GM12878 (cell line): ENCODE results near the gene TVP23B. TPM values are rescaled to one million over a fixed set of nuclear protein-coding genes. Genes with fewer than 3 reads are reported as not detected.

ENCODE experiments used
- ATAC-seq: fragments of 200-7000 bp; cut with Tn5 transposase; 3 replicates; pipeline ENCODE4 v1.9.1; 2020; ENCODE audit warnings: mild to moderate bottlenecking, moderate library complexity
- BruUV-seq: library from RNA; stranded (reverse); fragments of 400-500 nt; replicated peaks from 2 replicates; lab custom pipeline; 2021; lab: Mats Ljungman, UMichigan
- CTCF ChIA-PET: fragments of 300-600 bp; sonication (Branson Sonifier 250); formaldehyde crosslinking; extraction: SDS; loops from one replicate; lab custom pipeline; 2021; ENCODE audit warnings: inconsistent platforms; lab: Yijun Ruan, JAX
- POLR2A ChIA-PET: fragments of 350-600 bp; formaldehyde crosslinking; extraction: SDS; loops from one replicate; lab custom pipeline; 2021; ENCODE audit warnings: inconsistent platforms; lab: Charles Lee
- RAD21 ChIA-PET: fragments of 300-600 bp; sonication (Branson Sonifier 250); formaldehyde crosslinking; loops from one replicate; lab custom pipeline; 2023; ENCODE audit warnings: antibody characterized with exemption; ENCODE audit not compliant: unreplicated experiment; lab: Charles Lee
- SMC1A ChIA-PET: fragments of 300-600 bp; sonication (Branson Sonifier 250); formaldehyde crosslinking; loops from one replicate; lab custom pipeline; 2023; ENCODE audit not compliant: unreplicated experiment, uncharacterized antibody; lab: Charles Lee
- DNase-seq: peaks from one replicate; pipeline ENCODE4 v3.0.0-alpha.2; 2011; ENCODE audit warnings: low read depth, low spot score
- FAIRE-seq: peaks from 3 replicates; lab custom pipeline; 2011; peaks lifted over from hg19 to GRCh38; lab: Jason Lieb, UNC
- H2AFZ ChIP-seq: 2 replicates; pipeline ENCODE4 v1.6.0; 2011; ENCODE audit warnings: low read depth, low read length, control low read depth; ENCODE audit not compliant: control insufficient read depth
- H3K27ac ChIP-seq: 2 replicates; pipeline ENCODE4 v1.5.1; 2011; ENCODE audit warnings: control low read depth; ENCODE audit not compliant: control insufficient read depth, insufficient read depth
- H3K27me3 ChIP-seq, 2 experiments: replicated peaks in 1 of 2; 2 replicates each; pipeline versions ENCODE4 v1.6.0 to v1.6.1; 2011; ENCODE audit warnings: low read length in 1 of 2; ENCODE audit not compliant: control insufficient read depth in 2 of 2, insufficient read depth in 2 of 2
- H3K36me3 ChIP-seq, 2 experiments: 2 replicates each; pipeline ENCODE4 v1.5.1; 2011; ENCODE audit warnings: low read length in 1 of 2; ENCODE audit not compliant: control insufficient read depth in 2 of 2, insufficient read depth in 2 of 2
- H3K4me1 ChIP-seq: 2 replicates; pipeline ENCODE4 v1.6.1; 2011; ENCODE audit warnings: mild to moderate bottlenecking, low read length, moderate library complexity, mixed read lengths; ENCODE audit not compliant: control insufficient read depth, insufficient read depth
- H3K4me2 ChIP-seq: 2 replicates; pipeline ENCODE4 v1.6.0; 2011; ENCODE audit warnings: control low read depth; ENCODE audit not compliant: control insufficient read depth, insufficient read depth
- H3K4me3 ChIP-seq: fragments of 200-600 bp; sonication (generic); 2 replicates; pipeline ENCODE4 v1.5.1; 2016
- H3K79me2 ChIP-seq: 2 replicates; pipeline ENCODE4 v1.6.0; 2011; ENCODE audit warnings: low read length; ENCODE audit not compliant: control insufficient read depth, insufficient read depth
- H3K9ac ChIP-seq: 2 replicates; pipeline ENCODE4 v1.8.0; 2011; ENCODE audit warnings: low read length, control low read depth, mixed read lengths; ENCODE audit not compliant: control insufficient read depth, insufficient read depth
- H3K9me3 ChIP-seq: replicated peaks from 3 replicates; pipeline ENCODE4 v1.5.1; 2011; ENCODE audit warnings: mild to moderate bottlenecking, low read length; ENCODE audit not compliant: control insufficient read depth, insufficient read depth
- H4K20me1 ChIP-seq: 2 replicates; pipeline ENCODE4 v1.6.0; 2011; ENCODE audit not compliant: control insufficient read depth, insufficient read depth
- BRCA1 ChIP-seq: IDR thresholded peaks from 2 replicates; pipeline ENCODE4 v1.6.1; 2011; ENCODE audit warnings: low read depth, low read length, improper control_type of control experiment
- CBFB ChIP-seq: IDR thresholded peaks from 2 replicates; pipeline ENCODE4 v1.6.1; 2016; ENCODE audit warnings: antibody characterized with exemption, low read depth
- HDAC2 ChIP-seq: fragments of 200-600 bp; sonication (generic); IDR thresholded peaks from 2 replicates; pipeline ENCODE4 v1.6.1; 2017
- IRF4 ChIP-seq: IDR thresholded peaks from 2 replicates; pipeline ENCODE4 v1.6.1; 2011; ENCODE audit warnings: low read depth, low read length
- KDM1A ChIP-seq: fragments of 200-600 bp; sonication (generic); IDR thresholded peaks from 2 replicates; pipeline ENCODE4 v1.6.1; 2016; ENCODE audit warnings: borderline replicate concordance
- NFXL1 ChIP-seq: fragments of 450-650 bp; IDR thresholded peaks from 2 replicates; pipeline ENCODE4 v1.6.1; 2017; ENCODE audit warnings: antibody characterized with exemption, mild to moderate bottlenecking, borderline replicate concordance
- SMAD1 ChIP-seq: fragments of 450-650 bp; IDR thresholded peaks from 2 replicates; pipeline ENCODE4 v1.6.1; 2018; ENCODE audit warnings: mild to moderate bottlenecking, low read depth; ENCODE audit not compliant: partially characterized antibody
- SMARCA5 ChIP-seq: fragments of 450-650 bp; IDR thresholded peaks from 2 replicates; pipeline ENCODE4 v1.6.1; 2017; ENCODE audit warnings: mild to moderate bottlenecking
- SMC3 ChIP-seq: IDR thresholded peaks from 2 replicates; pipeline ENCODE4 v1.6.1; 2011; ENCODE audit warnings: low read length, improper control_type of control experiment, borderline replicate concordance
- SRF ChIP-seq, 2 experiments: IDR thresholded peaks; 2 replicates each; pipeline ENCODE4 v1.6.1; 2011; ENCODE audit warnings: low read depth in 2 of 2, low read length in 2 of 2, mild to moderate bottlenecking in 1 of 2, moderate library complexity in 1 of 2
- STAT1 ChIP-seq: fragments of 450-650 bp; conservative IDR thresholded peaks from 2 replicates; pipeline ENCODE4 v1.6.1; 2014; ENCODE audit warnings: antibody characterized with exemption, mild to moderate bottlenecking
- TCF12 ChIP-seq: IDR thresholded peaks from 2 replicates; pipeline ENCODE4 v1.6.1; 2011; ENCODE audit warnings: low read depth, mild to moderate bottlenecking, low read length
- USF2 ChIP-seq: IDR thresholded peaks from 2 replicates; pipeline ENCODE4 v1.6.1; 2011; ENCODE audit warnings: low read depth, low read length, improper control_type of control experiment, borderline replicate concordance
- ZNF207 ChIP-seq: fragments of 450-650 bp; IDR thresholded peaks from 2 replicates; pipeline ENCODE4 v1.6.1; 2014; ENCODE audit warnings: antibody characterized with exemption, mild to moderate bottlenecking, borderline replicate concordance
- ZNF384 ChIP-seq: IDR thresholded peaks from 2 replicates; pipeline ENCODE4 v1.6.1; 2012; ENCODE audit warnings: low read depth, mild to moderate bottlenecking, low read length, improper control_type of control experiment, borderline replicate concordance
- WGBS: methylation state at CpG from one replicate; pipeline ENCODE4 v1.1.6; 2016; ENCODE audit warnings: low lambda C conversion rate; ENCODE audit not compliant: insufficient replicate concordance, insufficient coverage; ENCODE audit errors: missing lambda C conversion rate; 5-methylcytosine and 5-hydroxymethylcytosine counted together
- in situ Hi-C: fragments of 300-500 bp; cut with MboI; formaldehyde crosslinking; loops from 9 replicates; pipeline ENCODE4 v1.14.3; 2018; ENCODE audit warnings: mixed read lengths
- intact Hi-C: fragments of 100-400 bp; cut with micrococcal nuclease; formaldehyde crosslinking; loops from one replicate; pipeline ENCODE4 v1.14.2; 2022; ENCODE audit not compliant: unreplicated experiment
- polyA plus RNA-seq, 11 experiments: library from polyadenylated mRNA; depleted of rRNA in 4 of 11; unstranded in 6 of 11; stranded (reverse) in 5 of 11; fragments of >200 nt; fragmentation: Nextera tagmentation in 4 of 11; fragmentation: Illumina TruSeq in 1 of 11; extraction: Ambion mirVana in 4 of 11; extraction: Trizol in 1 of 11; gene quantifications; 1 replicate in 1 of 11; 2 replicates in 10 of 11; pipeline versions ENCODE4 v1.2.1 to v1.2.3, GENCODE V29; 2011 to 2016; ENCODE audit warnings: inconsistent platforms in 2 of 11, missing spikeins in 2 of 11, low read depth in 1 of 11
- total RNA-seq, 4 experiments: library from RNA; depleted of rRNA in 3 of 4; stranded (reverse); fragments of >200 nt in 3 of 4; fragmentation: Illumina TruSeq in 1 of 4; extraction: Trizol in 1 of 4; gene quantifications; 2 replicates each; pipeline versions ENCODE4 v1.2.1 to v1.2.3, GENCODE V29; 2013 to 2021

Gene TVP23B
- total and polyA plus RNA-seq, 10 of the 15 experiments (the other 5 are each of a cell fraction or from before 2014, with no cell fraction given) = 21.5 to 105 (median 39.9) TPM

GRCh38 chr17:18850679-18851078, 69.7 kb downstream of the TVP23B start:
- ChIA-PET CTCF (interaction anchor here (0.6 to 1.3 kb wide), 3 partner anchors 10 to 89 kb away, joined by 3 read pairs; no protein-coding TSS in a partner anchor), SMC1A (interaction anchor here (1.8 to 3.3 kb wide), 2 partner anchors 8 to 11 kb away, joined by 10 to 11 read pairs; no protein-coding TSS in a partner anchor), POLR2A (interaction anchor here (0.5 to 0.9 kb wide), 2 partner anchors 9 to 13 kb away, joined by 4 to 10 read pairs; no protein-coding TSS in a partner anchor), RAD21 (interaction anchor here (0.5 to 1.5 kb wide), 3 partner anchors 8 to 327 kb away, joined by 3 to 4 read pairs (median 3); no protein-coding TSS in a partner anchor)
- H3K36me3 ChIP-seq = no peaks in the 10 kb centered on the region
- DNase-seq (no peak), ATAC-seq (peak; percentile 56), FAIRE-seq (no peak)
- H3K27ac ChIP-seq = no peak overlapping the region; the same call in 1 of the 2 replicates
- no peak overlapping the region for H3K4me3 ChIP-seq
- peak overlapping the region; percentile 39 for H2AFZ ChIP-seq
- H3K79me2 ChIP-seq = no peaks in the 10 kb centered on the region
- H3K9me3 ChIP-seq = no peaks in the 10 kb centered on the region
- H3K4me2 ChIP-seq = no peak overlapping the region
- TF ChIP-seq BRCA1 = no peak
- TF ChIP-seq ZNF384 = no peak
- TF ChIP-seq SMC3 = no peak
- no peak for TF ChIP-seq NFXL1
- TF ChIP-seq SRF (IDR thresholded peaks at IDR 0.05; ENCODE audit: low read depth in 2 of 2, low read length in 2 of 2) = no peak
- TF ChIP-seq CBFB = no peak
- TF ChIP-seq IRF4 = no peak
- TF ChIP-seq SMAD1 = no peak
- TF ChIP-seq KDM1A = no peak
- no peak for TF ChIP-seq STAT1
- no peak for TF ChIP-seq HDAC2
- no peak for TF ChIP-seq ZNF207
- no peak for TF ChIP-seq TCF12
- TF ChIP-seq USF2 = no peak
- no peak for TF ChIP-seq SMARCA5
- in situ Hi-C loops (loop anchor here (25.0 kb wide), 1 partner anchor 238 kb away; no protein-coding TSS in a partner anchor), intact Hi-C loops (no loop called here)
- no peak overlapping the region for H3K9ac ChIP-seq
- H3K4me1 ChIP-seq = peaks cover 6% of the 10 kb centered on the region
- BruUV-seq = no TSS peak
- H4K20me1 ChIP-seq = no peaks in the 10 kb centered on the region
- no peaks in the 10 kb centered on the region for H3K27me3 ChIP-seq
- 61% methylated on average over 1 of the region's 1 CpG for WGBS
